ENCODE measurements around the gene MRPL40.
A peak's percentile ranks its signal among the peaks of the same experiment; 100 is the strongest.

The MRPL40 gene

GRCh38 chr22:19400881-19401280 lies 31.5 kb upstream of the MRPL40 start:
- Mint-ChIP-seq H3K27me3 (no peaks in the 10 kb centered on the region), H3K4me1 (peaks cover 6% of the 10 kb centered on the region), H3K4me3 (no peak overlapping the region), H3K27ac (peak overlapping the region; percentile 26), H3K9me3 (no peaks in the 10 kb centered on the region), H3K36me3 (peaks cover 51% of the 10 kb centered on the region)
- CTCF ChIA-PET, result no interaction called here
- no peak for DNase-seq

DNA sequence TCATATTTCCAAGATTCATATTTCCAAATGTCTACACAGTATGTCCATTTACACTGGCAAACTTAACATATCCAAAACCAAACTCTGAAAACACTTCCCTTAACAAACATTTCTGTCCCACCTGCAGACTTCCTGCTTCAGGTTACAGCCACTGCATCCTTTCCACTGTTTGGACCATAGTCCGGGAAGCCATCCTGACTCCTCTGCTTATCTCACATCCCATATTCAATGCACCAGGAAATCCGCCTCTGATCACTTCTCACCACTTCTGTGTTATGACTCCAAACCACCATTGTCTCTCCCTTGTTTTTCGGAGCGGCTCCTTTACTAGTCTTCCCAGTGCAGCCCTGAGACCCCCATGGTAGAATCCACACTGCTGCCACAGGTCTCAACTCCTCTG lies 30.9 kb upstream of the MRPL40 start:
- peaks cover 55% of the 10 kb centered on the region for H3K36me3 Mint-ChIP-seq
- no peak overlapping the region for H3K27ac Mint-ChIP-seq

DNA sequence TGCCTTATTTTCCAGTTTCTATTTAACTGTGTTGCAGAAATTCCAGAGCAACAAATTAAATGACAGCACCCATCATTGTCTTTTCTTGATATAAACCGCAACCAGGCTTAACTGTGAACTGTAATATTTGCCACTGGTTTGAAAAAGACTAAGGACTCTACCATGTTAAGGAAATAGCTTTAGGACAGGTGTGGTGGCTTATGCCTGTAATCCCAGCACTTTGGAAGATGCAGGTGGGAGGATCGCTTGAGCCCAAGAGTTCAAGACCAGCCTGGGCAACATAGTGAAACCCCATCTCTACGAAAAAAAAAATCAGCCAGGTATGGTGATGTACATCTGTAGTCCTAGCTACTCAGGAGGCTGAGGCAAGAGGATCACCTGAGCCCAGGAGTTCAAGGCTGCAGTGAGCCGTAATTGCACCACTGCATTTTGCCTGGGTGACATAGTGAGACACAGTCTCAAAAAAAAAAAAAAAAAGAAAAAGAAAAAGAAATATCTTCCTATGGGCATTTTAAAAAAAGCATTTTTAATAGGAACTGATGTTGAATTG lies 29.6 kb upstream of the MRPL40 start:
- Mint-ChIP-seq H3K4me1 (peaks cover 6% of the 10 kb centered on the region), H3K27ac (no peak overlapping the region), H3K9me3 (no peaks in the 10 kb centered on the region), H3K4me3 (no peak overlapping the region), H3K27me3 (no peaks in the 10 kb centered on the region), H3K36me3 (peaks cover 57% of the 10 kb centered on the region)
- CTCF ChIA-PET, result no interaction called here
- no peak for DNase-seq

More for the DNA sequence above, 30.9 kb upstream of the MRPL40 start:
- CTCF ChIA-PET, result no interaction called here
- H3K4me3 Mint-ChIP-seq, result no peak overlapping the region
- no peaks in the 10 kb centered on the region for H3K27me3 Mint-ChIP-seq
- no peaks in the 10 kb centered on the region for H3K9me3 Mint-ChIP-seq
- no peak for DNase-seq
- H3K4me1 Mint-ChIP-seq, result peaks cover 6% of the 10 kb centered on the region

- H3K27me3 Mint-ChIP-seq, result no peaks in the 10 kb centered on the region
- DNase-seq, result no peak
- H3K27ac Mint-ChIP-seq, result no peak overlapping the region
- peaks cover 58% of the 10 kb centered on the region for H3K36me3 Mint-ChIP-seq
- no peak overlapping the region for H3K4me3 Mint-ChIP-seq
- H3K9me3 Mint-ChIP-seq, result no peaks in the 10 kb centered on the region
- CTCF ChIA-PET, result no interaction called here
- H3K4me1 Mint-ChIP-seq, result no peaks in the 10 kb centered on the region
These were observed 27.7 kb upstream of the MRPL40 start for GRCh38 chr22:19404676-19405075.

GRCh38 chr22:19405133-19405532 lies 27.2 kb upstream of the MRPL40 start:
- Mint-ChIP-seq H3K4me1 (no peaks in the 10 kb centered on the region), H3K9me3 (no peaks in the 10 kb centered on the region), H3K27ac (no peak overlapping the region), H3K36me3 (peaks cover 62% of the 10 kb centered on the region), H3K4me3 (no peak overlapping the region), H3K27me3 (no peaks in the 10 kb centered on the region)
- CTCF ChIA-PET, result no interaction called here
- no peak for DNase-seq

DNA sequence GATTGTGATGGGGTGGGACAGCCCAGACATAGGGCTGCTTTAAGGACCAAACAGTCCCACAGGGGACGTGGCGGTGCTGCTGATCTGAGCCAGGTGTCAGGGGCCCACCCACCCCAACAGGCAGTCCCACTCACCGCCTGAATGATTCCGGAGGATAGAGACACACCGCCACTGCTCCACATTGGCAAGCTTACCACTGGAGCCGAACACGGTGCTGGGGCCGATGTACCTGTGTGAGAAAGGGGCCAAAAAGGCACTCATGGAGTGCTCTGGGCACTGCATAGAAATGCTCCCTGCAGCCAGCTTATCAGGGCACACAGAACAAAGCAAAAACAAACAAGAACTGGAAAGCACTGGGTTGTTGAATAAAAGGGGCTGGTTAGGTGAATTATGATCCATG lies 26.7 kb upstream of the MRPL40 start:
- Mint-ChIP-seq H3K4me1 (no peaks in the 10 kb centered on the region), H3K4me3 (no peak overlapping the region), H3K9me3 (no peaks in the 10 kb centered on the region), H3K36me3 (peaks cover 62% of the 10 kb centered on the region), H3K27me3 (no peaks in the 10 kb centered on the region), H3K27ac (no peak overlapping the region)
- no peak for DNase-seq
- CTCF ChIA-PET, result interaction anchor here (1.1 kb wide), 1 partner anchor 69 kb away, joined by 4 read pairs; no protein-coding TSS in a partner anchor

DNA sequence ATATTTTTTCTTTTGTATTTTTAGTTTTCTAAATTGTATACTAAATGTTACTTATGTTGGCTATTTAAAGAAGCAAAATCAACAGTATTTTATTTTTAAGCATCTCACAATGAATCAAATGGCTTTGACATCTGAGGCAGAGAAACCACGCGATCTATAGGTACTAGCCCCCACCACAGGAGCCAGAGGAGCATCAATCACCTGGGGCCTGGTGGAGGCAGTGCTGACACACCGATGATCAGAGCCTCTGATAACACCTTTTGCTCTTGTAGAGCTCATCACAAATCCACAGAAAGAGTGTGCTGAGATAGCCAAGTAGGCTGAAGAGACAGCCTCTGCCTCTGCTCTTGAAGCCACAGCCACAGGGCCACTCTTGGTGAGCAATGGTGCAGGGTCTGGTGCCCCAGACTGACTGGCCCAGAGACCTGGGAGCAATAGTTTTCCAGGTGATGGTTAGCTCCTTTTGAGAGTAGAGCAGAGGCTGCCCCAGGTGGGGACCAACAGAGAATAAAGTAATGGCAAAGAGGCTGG lies 26.0 kb upstream of the MRPL40 start:
- H3K27ac Mint-ChIP-seq, result peak overlapping the region; percentile 11
- no peak overlapping the region for H3K4me3 Mint-ChIP-seq
- DNase-seq, result peak; percentile 26
- no peaks in the 10 kb centered on the region for H3K27me3 Mint-ChIP-seq
- no peaks in the 10 kb centered on the region for H3K9me3 Mint-ChIP-seq
- H3K36me3 Mint-ChIP-seq, result peaks cover 55% of the 10 kb centered on the region
- CTCF ChIA-PET, result interaction anchor here (1.1 kb wide), 1 partner anchor 68 kb away, joined by 4 read pairs; no protein-coding TSS in a partner anchor
- no peaks in the 10 kb centered on the region for H3K4me1 Mint-ChIP-seq

GRCh38 chr22:19406846-19407245 lies 25.5 kb upstream of the MRPL40 start:
- DNase-seq, result no peak
- Mint-ChIP-seq H3K4me3 (no peak overlapping the region), H3K4me1 (no peaks in the 10 kb centered on the region), H3K27ac (no peak overlapping the region), H3K36me3 (peaks cover 51% of the 10 kb centered on the region), H3K27me3 (no peaks in the 10 kb centered on the region), H3K9me3 (no peaks in the 10 kb centered on the region)
- CTCF ChIA-PET, result interaction anchor here (1.1 kb wide), 1 partner anchor 68 kb away, joined by 4 read pairs; no protein-coding TSS in a partner anchor

DNA sequence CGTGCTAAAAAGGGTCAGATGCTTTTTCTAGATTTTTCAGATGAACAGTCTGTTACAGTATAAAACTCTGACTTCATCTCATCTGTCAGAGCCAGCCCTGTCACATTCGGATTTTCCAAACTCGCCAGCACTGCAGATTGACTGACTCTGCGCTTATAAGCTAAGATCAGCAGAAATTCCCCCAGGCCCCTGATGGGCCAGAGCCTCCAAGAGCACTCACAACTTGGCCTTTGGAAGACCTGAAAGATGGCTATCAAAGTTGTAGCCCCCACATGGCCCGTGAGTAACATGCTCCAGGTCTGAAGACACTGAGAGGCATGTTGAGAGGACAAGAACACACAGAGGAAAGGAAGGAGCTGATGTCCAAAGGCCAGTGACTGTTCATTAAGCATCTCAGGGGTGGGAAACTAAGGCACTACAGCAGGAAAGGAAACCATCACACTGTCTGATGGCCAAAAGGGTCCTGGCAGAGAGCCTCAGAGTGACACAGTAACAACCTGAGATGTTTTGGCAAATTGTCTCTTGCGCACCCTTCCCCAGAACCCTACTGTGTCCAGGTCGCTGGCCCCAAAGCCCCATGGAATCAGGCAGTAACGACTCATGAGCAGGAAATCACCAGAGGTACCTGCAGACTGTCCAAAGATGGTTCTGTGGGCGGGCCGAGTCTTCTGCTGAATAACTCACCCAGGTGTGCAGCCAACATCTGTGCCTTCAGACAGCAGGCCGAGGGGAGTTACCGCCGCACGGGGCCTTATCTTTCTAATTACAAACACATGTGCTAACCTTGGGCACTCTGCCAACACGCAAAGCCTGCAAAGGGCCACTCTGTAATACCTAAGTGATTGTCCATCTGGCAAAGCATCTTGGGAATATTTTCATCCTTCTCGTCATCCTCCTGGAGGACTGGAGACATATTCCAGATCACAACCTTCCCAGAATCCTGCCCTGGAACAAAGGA lies 24.4 kb upstream of the MRPL40 start:
- peaks cover 46% of the 10 kb centered on the region for H3K36me3 Mint-ChIP-seq
- CTCF ChIA-PET, result interaction anchor here (0.8 kb wide), 1 partner anchor 222 kb away, joined by 3 read pairs; no protein-coding TSS in a partner anchor
- H3K27ac Mint-ChIP-seq, result no peak overlapping the region
- no peaks in the 10 kb centered on the region for H3K9me3 Mint-ChIP-seq
- DNase-seq, result no peak
- H3K4me1 Mint-ChIP-seq, result peaks cover 3% of the 10 kb centered on the region
- H3K27me3 Mint-ChIP-seq, result no peaks in the 10 kb centered on the region
- H3K4me3 Mint-ChIP-seq, result no peak overlapping the region

DNA sequence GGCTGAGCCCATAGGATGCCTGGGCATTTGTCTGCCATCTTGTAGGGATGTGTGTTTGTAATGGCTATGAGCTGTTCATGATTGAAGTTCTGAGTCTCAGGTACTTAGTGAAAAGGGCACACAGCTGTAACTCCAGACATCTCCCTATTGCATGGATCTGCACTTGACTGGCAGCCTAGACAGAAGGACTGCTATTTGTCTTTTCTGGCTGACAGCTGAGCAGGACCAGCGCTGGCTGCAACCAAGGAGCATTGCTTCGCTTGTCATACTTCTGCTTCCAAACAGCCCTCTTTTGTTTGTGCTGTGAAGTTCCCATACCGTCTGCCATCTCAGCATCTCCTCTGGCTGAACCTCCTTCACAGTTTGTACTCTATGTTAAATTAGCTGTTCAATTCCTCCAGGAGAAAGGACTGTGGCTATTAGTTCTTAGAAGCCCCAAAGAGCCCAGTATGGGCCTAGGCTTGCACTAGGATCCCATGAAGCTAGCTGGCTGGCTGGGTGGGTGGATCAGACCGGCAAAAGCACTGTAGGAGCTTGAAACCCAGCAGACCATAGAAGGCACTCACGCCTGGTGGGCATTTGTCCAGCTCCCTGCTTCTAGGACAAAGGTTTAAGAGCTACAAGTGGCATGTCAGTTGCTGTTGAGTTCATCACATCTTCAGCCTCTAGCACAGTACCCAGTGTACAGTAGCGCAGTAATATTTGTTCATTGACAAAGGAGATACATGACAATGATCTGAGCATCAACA lies 21.2 kb upstream of the MRPL40 start:
- CTCF ChIA-PET, result interaction anchor here (1.3 kb wide), 1 partner anchor 18 kb away, joined by 3 read pairs; no protein-coding TSS in a partner anchor
- no peak for DNase-seq
- H3K36me3 Mint-ChIP-seq, result peaks cover 30% of the 10 kb centered on the region
- no peaks in the 10 kb centered on the region for H3K27me3 Mint-ChIP-seq
- H3K9me3 Mint-ChIP-seq, result no peaks in the 10 kb centered on the region
- no peak overlapping the region for H3K4me3 Mint-ChIP-seq
- H3K27ac Mint-ChIP-seq, result no peak overlapping the region
- peaks cover 7% of the 10 kb centered on the region for H3K4me1 Mint-ChIP-seq

- H3K4me1 Mint-ChIP-seq, result peaks cover 7% of the 10 kb centered on the region
- no peak overlapping the region for H3K4me3 Mint-ChIP-seq
- no peaks in the 10 kb centered on the region for H3K27me3 Mint-ChIP-seq
- no peak for DNase-seq
- H3K27ac Mint-ChIP-seq, result no peak overlapping the region
- no peaks in the 10 kb centered on the region for H3K9me3 Mint-ChIP-seq
- peaks cover 28% of the 10 kb centered on the region for H3K36me3 Mint-ChIP-seq
- CTCF ChIA-PET, result no interaction called here
These were observed 20.7 kb upstream of the MRPL40 start for GRCh38 chr22:19411690-19412045.

- no peaks in the 10 kb centered on the region for H3K27me3 Mint-ChIP-seq
- peaks cover 7% of the 10 kb centered on the region for H3K4me1 Mint-ChIP-seq
- CTCF ChIA-PET, result no interaction called here
- peaks cover 25% of the 10 kb centered on the region for H3K36me3 Mint-ChIP-seq
- H3K4me3 Mint-ChIP-seq, result no peak overlapping the region
- H3K27ac Mint-ChIP-seq, result no peak overlapping the region
- no peak for DNase-seq
- no peaks in the 10 kb centered on the region for H3K9me3 Mint-ChIP-seq
These were observed 19.9 kb upstream of the MRPL40 start for GRCh38 chr22:19412478-19412877.

- DNase-seq, result no peak
- Mint-ChIP-seq H3K9me3 (no peaks in the 10 kb centered on the region), H3K4me3 (no peak overlapping the region), H3K4me1 (peaks cover 10% of the 10 kb centered on the region), H3K36me3 (peaks cover 23% of the 10 kb centered on the region), H3K27ac (peak overlapping the region; percentile 0), H3K27me3 (no peaks in the 10 kb centered on the region)
- CTCF ChIA-PET, result interaction anchor here (1.6 kb wide), 1 partner anchor 22 kb away, joined by 3 read pairs; no protein-coding TSS in a partner anchor
These were observed 19.4 kb upstream of the MRPL40 start for GRCh38 chr22:19412923-19413322.

GRCh38 chr22:19419086-19419463 lies 13.3 kb upstream of the MRPL40 start:
- CTCF ChIA-PET, result no interaction called here
- DNase-seq, result no peak
- H3K4me3 Mint-ChIP-seq, result no peak overlapping the region

More at GRCh38 chr22:19419086-19419463, 13.3 kb upstream of the MRPL40 start:
- H3K9me3 Mint-ChIP-seq, result no peaks in the 10 kb centered on the region
- no peaks in the 10 kb centered on the region for H3K27me3 Mint-ChIP-seq
- H3K36me3 Mint-ChIP-seq, result peaks cover 26% of the 10 kb centered on the region
- peaks cover 61% of the 10 kb centered on the region for H3K4me1 Mint-ChIP-seq
- peak overlapping the region; percentile 95 for H3K27ac Mint-ChIP-seq
